Measurements from ENCODE around the gene UBE2M.
"Not testable (repeated sequence)": the region's sequence is repeated elsewhere in the genome, so short reads cannot be mapped to it uniquely, and the experiment has no call there.

UBE2M gene

GRCh38 chr19:58555369-58555885 lies 3.0 kb downstream of the UBE2M start:
- no peak for DNase-seq

GRCh38 chr19:58554494-58555368 lies 3.7 kb downstream of the UBE2M start, which contains the start of gene CHMP2A:
TSS of gene CHMP2A (minus strand) at chr19:58555105. CDS start at chr19:58554212, 893 bp downstream.
- no peak for DNase-seq

- no peak for DNase-seq
Measured at GRCh38 chr19:58553799-58554493, 4.5 kb downstream of the UBE2M start.

GRCh38 chr19:58552655-58553054 lies 5.8 kb downstream of the UBE2M start:
- DNase-seq, result no peak

- DNase-seq, result no peak
Measured at GRCh38 chr19:58551577-58552471, 6.6 kb downstream of the UBE2M start.

GRCh38 chr19:58551123-58551497 lies 7.3 kb downstream of the UBE2M start:
- DNase-seq, result no peak

- DNase-seq, result no peak
Measured at GRCh38 chr19:58550362-58551122, 7.9 kb downstream of the UBE2M start.

GRCh38 chr19:58549664-58550361 lies 8.6 kb downstream of the UBE2M start:
- no peak for DNase-seq

- no peak for DNase-seq
Measured at GRCh38 chr19:58548859-58549663, 9.3 kb downstream of the UBE2M start.

- DNase-seq, result no peak
Measured at GRCh38 chr19:58547323-58548312, 10.8 kb downstream of the UBE2M start.

- no peak for DNase-seq
Measured at GRCh38 chr19:58546019-58546530, 12.3 kb downstream of the UBE2M start.

GRCh38 chr19:58545286-58546018 lies 13.0 kb downstream of the UBE2M start:
- DNase-seq, result no peak

- no peak for DNase-seq
Measured at GRCh38 chr19:58544591-58545285, 13.7 kb downstream of the UBE2M start.

- DNase-seq, result no peak
Measured at GRCh38 chr19:58543826-58544590, 14.4 kb downstream of the UBE2M start, which contains the start of gene TRIM28. TSS of gene TRIM28 (plus strand) at chr19:58544064. CDS start at chr19:58544758, 694 bp downstream.

GRCh38 chr19:58542641-58543372 lies 15.6 kb downstream of the UBE2M start:
- DNase-seq, result not testable (repeated sequence)

GRCh38 chr19:58539169-58539559 lies 19.2 kb downstream of the UBE2M start:
- not testable (repeated sequence) for DNase-seq
